ENCODE data around the gene CPVL. TPM values are rescaled to one million over a fixed set of nuclear protein-coding genes. Genes with fewer than 3 reads are reported as not detected.
A peak's percentile ranks its signal among the peaks of the same experiment; 100 is the strongest.

Gene CPVL
- total RNA-seq, 1 experiment from 2014 or later = 72.3 TPM

DNA sequence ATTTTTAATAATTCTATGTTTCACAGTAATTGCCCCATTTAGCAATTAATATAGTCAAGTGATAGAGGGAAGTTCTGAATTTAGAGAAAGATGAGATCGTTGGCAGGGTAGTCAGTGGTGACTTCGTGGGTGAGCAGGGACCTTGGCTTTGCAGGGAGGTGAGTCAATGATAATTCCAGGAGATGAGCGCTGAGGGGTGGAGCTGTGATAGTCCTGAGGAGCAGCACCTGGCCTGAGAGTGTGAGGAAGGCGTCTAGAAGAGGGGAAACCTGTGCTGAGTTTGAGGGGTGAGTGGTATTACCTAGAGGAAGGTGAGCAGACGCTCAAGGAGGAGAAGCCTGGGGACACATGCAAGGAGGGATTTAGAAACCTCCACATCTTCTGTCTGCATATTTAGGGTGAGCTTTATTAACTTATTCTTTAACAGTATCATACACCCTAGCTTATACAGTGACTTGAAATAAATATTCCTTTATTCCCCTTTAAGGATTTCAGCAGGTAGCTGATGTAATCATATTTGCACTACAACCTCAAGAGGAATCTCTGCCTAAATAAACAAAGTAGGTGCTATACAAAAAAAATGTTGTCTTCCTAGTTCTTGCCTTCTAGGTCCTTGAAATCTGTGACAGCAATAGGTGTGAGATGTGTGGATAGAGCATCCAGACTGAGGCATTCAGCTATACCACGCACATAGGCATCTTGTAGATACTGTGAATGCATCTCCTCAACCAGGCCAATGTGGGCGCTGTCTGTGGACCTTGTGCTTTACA lies 186.1 kb downstream of the CPVL start:
- BruUV-seq (replicated peaks) = no TSS peak

DNA sequence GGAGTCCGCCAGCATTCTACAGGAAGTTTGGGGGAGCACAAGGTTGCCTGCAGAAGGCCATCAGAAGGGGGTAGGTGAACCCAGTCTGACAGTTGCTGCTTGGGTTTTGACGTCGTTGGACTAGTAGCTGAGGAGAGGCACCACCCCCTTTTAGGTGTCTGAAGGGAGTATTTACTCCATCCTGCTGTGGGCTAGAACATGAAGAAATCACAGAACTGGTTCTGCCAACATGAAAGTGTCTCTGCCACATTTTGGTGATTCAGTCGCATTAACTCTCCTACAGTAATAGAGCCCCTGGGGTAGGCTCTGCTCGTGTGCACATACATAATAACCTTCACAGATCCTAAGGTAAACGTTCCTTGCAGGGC lies 187.4 kb downstream of the CPVL start:
- BruUV-seq (replicated peaks) = no TSS peak
- TF ChIP-seq CTCF (conservative IDR thresholded peaks at IDR 0.05; ENCODE audit: low read depth, low read length) = no peak
- TF ChIP-seq EZH2 (IDR thresholded peaks at IDR 0.05; ENCODE audit: borderline replicate concordance, low read depth, low read length, poor library complexity, severe bottlenecking) = no peak
- no peak overlapping the region for H3K27ac ChIP-seq (ENCODE audit: low read depth, low read length, poor library complexity, severe bottlenecking)
- intact Hi-C loops (cut with micrococcal nuclease; ENCODE audit: unreplicated experiment) = no loop called here
- H3K4me3 ChIP-seq (ENCODE audit: low read depth, low read length, poor library complexity, severe bottlenecking) = peak overlapping the region; percentile 71
- H3K27me3 ChIP-seq (replicated peaks; ENCODE audit: insufficient read depth, low read depth, low read length, poor library complexity) = peaks cover 5% of the 10 kb centered on the region
- no peaks in the 10 kb centered on the region for H3K9me3 ChIP-seq (ENCODE audit: low read depth, low read length, poor library complexity, severe bottlenecking)
- no peak for DNase-seq (ENCODE audit: low spot score)
- ChIA-PET POLR2A (ENCODE audit: low non-redundant PET) (no interaction called here), CTCF (interaction anchor here (1.3 kb wide), 1 partner anchor 148 kb away, joined by 9 read pairs; no protein-coding TSS in a partner anchor)
- peaks cover 41% of the 10 kb centered on the region for H3K4me1 ChIP-seq (ENCODE audit: insufficient read depth, low read length, poor library complexity, severe bottlenecking)
- H3K36me3 ChIP-seq (ENCODE audit: insufficient read depth, low read length, poor library complexity, severe bottlenecking) = no peaks in the 10 kb centered on the region

More for the DNA sequence above, 186.1 kb downstream of the CPVL start:
- CTCF ChIA-PET = no interaction called here
- H3K4me1 ChIP-seq (ENCODE audit: insufficient read depth, low read length, poor library complexity, severe bottlenecking) = peaks cover 29% of the 10 kb centered on the region
- H3K27me3 ChIP-seq (replicated peaks; ENCODE audit: insufficient read depth, low read depth, low read length, poor library complexity) = peaks cover 5% of the 10 kb centered on the region
- no peak overlapping the region for H3K4me3 ChIP-seq (ENCODE audit: low read depth, low read length, poor library complexity, severe bottlenecking)
- POLR2A ChIA-PET (ENCODE audit: low non-redundant PET) = no interaction called here
- intact Hi-C loops (cut with micrococcal nuclease; ENCODE audit: unreplicated experiment) = no loop called here
- no peak for DNase-seq (ENCODE audit: low spot score)
- no peaks in the 10 kb centered on the region for H3K9me3 ChIP-seq (ENCODE audit: low read depth, low read length, poor library complexity, severe bottlenecking)
- H3K27ac ChIP-seq (ENCODE audit: low read depth, low read length, poor library complexity, severe bottlenecking) = no peak overlapping the region
- TF ChIP-seq CTCF (conservative IDR thresholded peaks at IDR 0.05; ENCODE audit: low read depth, low read length) = no peak
- no peaks in the 10 kb centered on the region for H3K36me3 ChIP-seq (ENCODE audit: insufficient read depth, low read length, poor library complexity, severe bottlenecking)

- Histone ChIP-seq H3K4me3 (ENCODE audit: low read depth, low read length, poor library complexity, severe bottlenecking) (peak within 1 kb of the TSS; percentile 71), H3K9me3 (ENCODE audit: low read depth, low read length, poor library complexity, severe bottlenecking) (no peaks in the 10 kb centered on the region), H3K36me3 (ENCODE audit: insufficient read depth, low read length, poor library complexity, severe bottlenecking) (no peaks in the 10 kb centered on the region), H3K27ac (ENCODE audit: low read depth, low read length, poor library complexity, severe bottlenecking) (no peak within 1 kb of the TSS), H3K4me1 (ENCODE audit: insufficient read depth, low read length, poor library complexity, severe bottlenecking) (peaks cover 47% of the 10 kb centered on the region), H3K27me3 (replicated peaks; ENCODE audit: insufficient read depth, low read depth, low read length, poor library complexity) (peaks cover 5% of the 10 kb centered on the region)
- POLR2A ChIA-PET (ENCODE audit: low non-redundant PET) = interaction anchor here (0.6 to 0.8 kb wide), 2 partner anchors 9 to 362 kb away, joined by 4 to 11 read pairs; no protein-coding TSS in a partner anchor
- CTCF ChIA-PET = interaction anchor here (0.6 to 2.7 kb wide), 5 partner anchors 25 to 148 kb away, joined by 3 to 26 read pairs (median 9); no protein-coding TSS in a partner anchor
- BruUV-seq (replicated peaks) = no TSS peak
- no peak for TF ChIP-seq EZH2 (IDR thresholded peaks at IDR 0.05; ENCODE audit: borderline replicate concordance, low read depth, low read length, poor library complexity, severe bottlenecking)
- no peak for TF ChIP-seq CTCF (conservative IDR thresholded peaks at IDR 0.05; ENCODE audit: low read depth, low read length)
- DNase-seq (ENCODE audit: low spot score) = peak; percentile 84
- intact Hi-C loops (cut with micrococcal nuclease; ENCODE audit: unreplicated experiment) = no loop called here
These were observed 187.9 kb downstream of the CPVL start, which contains the start of gene TRIL for GRCh38 chr7:28958235-28958979. TRIL (minus strand) TSS chr7:28958330; CDS start chr7:28958046, 284 bp downstream.
